Activated CD4-positive, alpha-beta T cell treated with anti-CD3 and anti-CD28 coated beads, Interleukin-2, amount 10 ng/mL, durations not matched to agents 24 days and 14 days (primary cell): ENCODE data around the gene USP35. TPM values are rescaled to one million over a fixed set of nuclear protein-coding genes. Genes with fewer than 3 reads are reported as not detected.

Source experiments
- DNase-seq: peaks from one replicate; pipeline ENCODE4 v3.0.0; 2022
- H3K27ac Mint-ChIP-seq: one replicate; pipeline ENCODE4 v1.8.0; 2022; ENCODE audit warnings: mild to moderate bottlenecking, mixed read lengths
- H3K27me3 Mint-ChIP-seq: one replicate; pipeline ENCODE4 v1.8.0; 2022; ENCODE audit warnings: mixed read lengths
- H3K36me3 Mint-ChIP-seq: one replicate; pipeline ENCODE4 v1.8.0; 2022; ENCODE audit warnings: low read depth, mild to moderate bottlenecking, mixed read lengths
- H3K4me1 Mint-ChIP-seq: one replicate; pipeline ENCODE4 v1.8.0; 2021; ENCODE audit warnings: mixed read lengths
- H3K4me3 Mint-ChIP-seq: one replicate; pipeline ENCODE4 v1.8.0; 2022; ENCODE audit warnings: mild to moderate bottlenecking, moderate library complexity, mixed read lengths
- H3K9me3 Mint-ChIP-seq: one replicate; pipeline ENCODE4 v1.8.0; 2021; ENCODE audit warnings: mixed read lengths
- intact Hi-C: fragments of 100-400 bp; cut with micrococcal nuclease; formaldehyde crosslinking; loops from one replicate; pipeline ENCODE4 v1.15.1; 2023
- total RNA-seq: library from RNA; stranded (reverse); gene quantifications from 2 replicates; pipeline ENCODE4 v1.2.3, GENCODE V29; 2022

The USP35 gene
- total RNA-seq, 1 donor from 2014 or later: 13.1 TPM

- intact Hi-C loops: no loop called here
- Mint-ChIP-seq H3K36me3 (peaks cover 57% of the 10 kb centered on the region), H3K27ac (no peak overlapping the region), H3K4me3 (no peak overlapping the region), H3K9me3 (no peaks in the 10 kb centered on the region), H3K4me1 (peaks cover 11% of the 10 kb centered on the region), H3K27me3 (no peaks in the 10 kb centered on the region)
- DNase-seq: no peak
Measured at GRCh38 chr11:78210000-78210608, 21.4 kb downstream of the USP35 start.

GRCh38 chr11:78211565-78211964, 22.8 kb downstream of the USP35 start:
- no peaks in the 10 kb centered on the region for H3K27me3 Mint-ChIP-seq
- no peak overlapping the region for H3K27ac Mint-ChIP-seq
- intact Hi-C loops: no loop called here
- no peak for DNase-seq
- peaks cover 5% of the 10 kb centered on the region for H3K4me1 Mint-ChIP-seq
- H3K36me3 Mint-ChIP-seq: peaks cover 60% of the 10 kb centered on the region
- no peak overlapping the region for H3K4me3 Mint-ChIP-seq
- no peaks in the 10 kb centered on the region for H3K9me3 Mint-ChIP-seq

DNA sequence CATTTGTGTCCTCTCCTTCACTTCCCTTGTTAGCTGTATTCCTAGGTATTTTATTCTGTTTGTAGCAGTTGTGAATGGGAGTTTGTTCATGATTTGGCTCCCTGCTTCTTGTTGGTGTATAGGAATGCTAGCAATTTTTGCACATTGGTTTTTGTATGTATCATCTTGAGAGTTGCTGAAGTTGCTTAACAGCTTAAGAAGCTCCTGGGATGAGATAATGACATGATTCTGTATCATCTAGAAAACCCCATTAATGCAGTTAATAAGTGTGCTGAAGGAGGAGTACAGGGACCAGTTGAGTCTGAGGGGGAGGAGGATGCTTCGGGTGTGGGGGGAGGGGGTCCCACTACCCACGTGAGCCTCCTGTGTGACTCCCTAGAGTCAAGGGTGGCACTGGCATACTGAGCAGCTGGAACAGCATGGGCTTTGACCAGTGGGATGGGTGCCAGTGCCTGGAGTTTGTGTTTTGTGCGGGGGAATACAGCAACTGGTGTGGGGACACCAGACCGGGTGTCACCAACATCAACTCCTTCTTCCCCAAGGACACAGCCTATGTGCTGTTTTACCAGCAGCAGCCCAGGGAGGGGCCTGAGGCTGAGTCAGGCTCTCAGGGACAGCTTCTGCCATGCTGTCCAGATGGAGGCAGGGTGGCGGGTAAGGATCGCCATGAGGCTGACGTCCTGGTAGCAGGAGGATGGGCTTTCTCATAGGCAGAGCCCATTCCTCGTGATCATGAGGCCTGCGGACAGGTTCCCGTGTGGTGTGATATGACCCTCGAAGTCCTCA, 24.1 kb downstream of the USP35 start:
- no peak overlapping the region for H3K4me3 Mint-ChIP-seq
- no peaks in the 10 kb centered on the region for H3K9me3 Mint-ChIP-seq
- DNase-seq: no peak
- H3K27me3 Mint-ChIP-seq: no peaks in the 10 kb centered on the region
- peaks cover 9% of the 10 kb centered on the region for H3K4me1 Mint-ChIP-seq
- intact Hi-C loops: no loop called here
- peaks cover 63% of the 10 kb centered on the region for H3K36me3 Mint-ChIP-seq
- no peak overlapping the region for H3K27ac Mint-ChIP-seq

DNA sequence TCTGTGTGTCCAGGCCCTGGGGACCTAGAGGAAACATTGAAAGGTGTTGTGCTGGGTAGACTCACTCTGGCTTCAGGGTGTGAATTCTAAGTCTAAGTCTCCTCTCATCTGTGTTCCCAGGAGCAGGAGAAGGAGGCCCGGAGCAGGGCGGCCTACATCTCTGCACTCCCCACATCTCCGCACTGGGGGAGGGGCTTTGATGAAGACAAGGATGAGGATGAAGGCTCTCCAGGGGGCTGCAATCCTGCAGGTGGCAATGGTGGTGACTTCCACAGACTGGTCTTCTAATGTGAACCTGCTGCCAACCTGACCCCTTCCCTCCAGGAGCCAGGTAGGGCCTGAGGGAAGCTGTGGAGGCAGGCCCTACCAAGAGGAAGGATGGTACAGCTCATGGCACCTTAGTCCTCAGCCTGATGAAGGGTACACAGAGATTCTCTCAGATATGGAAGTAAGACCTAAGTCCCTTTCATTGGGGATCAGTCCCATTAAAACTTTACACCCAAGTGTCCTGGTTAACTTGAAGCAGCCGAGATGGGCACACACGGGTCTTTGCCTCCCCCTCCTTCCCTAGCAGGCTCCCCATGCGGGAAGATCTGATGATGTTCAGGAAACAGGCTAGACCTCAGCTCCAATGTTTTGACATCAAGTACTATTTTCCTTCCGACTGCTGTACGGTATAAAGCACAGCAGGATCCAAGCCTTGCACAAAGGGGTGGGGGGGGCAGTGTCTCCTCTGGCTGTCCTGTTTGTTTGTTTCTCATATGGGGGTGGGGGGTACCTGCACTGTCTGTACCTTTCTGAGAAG, 25.0 kb downstream of the USP35 start:
- H3K36me3 Mint-ChIP-seq: peaks cover 66% of the 10 kb centered on the region
- H3K27ac Mint-ChIP-seq: no peak overlapping the region
- H3K4me1 Mint-ChIP-seq: peaks cover 15% of the 10 kb centered on the region
- H3K4me3 Mint-ChIP-seq: no peak overlapping the region
- intact Hi-C loops: no loop called here
- no peaks in the 10 kb centered on the region for H3K27me3 Mint-ChIP-seq
- no peaks in the 10 kb centered on the region for H3K9me3 Mint-ChIP-seq
- DNase-seq: no peak

GRCh38 chr11:78214331-78215194, 25.8 kb downstream of the USP35 start:
- Mint-ChIP-seq H3K4me3 (no peak overlapping the region), H3K27ac (no peak overlapping the region), H3K27me3 (no peaks in the 10 kb centered on the region), H3K4me1 (peaks cover 15% of the 10 kb centered on the region), H3K9me3 (no peaks in the 10 kb centered on the region), H3K36me3 (peaks cover 60% of the 10 kb centered on the region)
- DNase-seq: no peak
- intact Hi-C loops: no loop called here

DNA sequence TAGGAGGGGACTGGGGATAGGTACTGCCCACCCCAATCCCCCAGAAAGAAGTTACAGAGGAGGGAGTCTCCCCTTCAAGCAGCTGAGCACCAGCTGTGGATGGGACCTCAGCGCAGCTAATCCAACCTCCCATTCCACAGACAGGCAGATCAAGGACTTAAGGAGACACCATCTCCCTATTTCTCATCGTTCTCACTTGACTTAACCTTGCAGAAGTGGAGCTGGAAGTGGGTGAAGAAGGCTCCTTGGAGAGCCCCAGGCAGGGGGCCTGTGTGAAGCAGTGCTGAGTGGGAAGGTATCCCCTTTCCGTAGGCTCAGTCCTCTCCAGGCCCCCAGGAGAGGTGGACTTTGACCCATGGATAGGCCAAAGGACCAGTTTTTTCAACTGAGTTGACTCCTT, 27.3 kb downstream of the USP35 start:
- no peak overlapping the region for H3K27ac Mint-ChIP-seq
- no peaks in the 10 kb centered on the region for H3K27me3 Mint-ChIP-seq
- no peaks in the 10 kb centered on the region for H3K9me3 Mint-ChIP-seq
- DNase-seq: no peak
- no peak overlapping the region for H3K4me3 Mint-ChIP-seq
- H3K36me3 Mint-ChIP-seq: peaks cover 57% of the 10 kb centered on the region
- H3K4me1 Mint-ChIP-seq: peaks cover 24% of the 10 kb centered on the region
- intact Hi-C loops: no loop called here

GRCh38 chr11:78216571-78217287, 28.0 kb downstream of the USP35 start:
- H3K36me3 Mint-ChIP-seq: peaks cover 57% of the 10 kb centered on the region
- peaks cover 27% of the 10 kb centered on the region for H3K4me1 Mint-ChIP-seq
- no peaks in the 10 kb centered on the region for H3K27me3 Mint-ChIP-seq
- no peak for DNase-seq
- intact Hi-C loops: no loop called here
- H3K9me3 Mint-ChIP-seq: no peaks in the 10 kb centered on the region
- no peak overlapping the region for H3K4me3 Mint-ChIP-seq
- no peak overlapping the region for H3K27ac Mint-ChIP-seq

- no peaks in the 10 kb centered on the region for H3K27me3 Mint-ChIP-seq
- DNase-seq: no peak
- H3K4me1 Mint-ChIP-seq: peaks cover 22% of the 10 kb centered on the region
- H3K27ac Mint-ChIP-seq: no peak overlapping the region
- no peak overlapping the region for H3K4me3 Mint-ChIP-seq
- H3K9me3 Mint-ChIP-seq: no peaks in the 10 kb centered on the region
- peaks cover 53% of the 10 kb centered on the region for H3K36me3 Mint-ChIP-seq
- intact Hi-C loops: no loop called here
Measured at GRCh38 chr11:78217650-78218541, 29.2 kb downstream of the USP35 start.

GRCh38 chr11:78218707-78219492, 30.2 kb downstream of the USP35 start:
- Mint-ChIP-seq H3K27me3 (no peaks in the 10 kb centered on the region), H3K4me1 (peaks cover 25% of the 10 kb centered on the region), H3K27ac (peak overlapping the region; percentile 52), H3K4me3 (no peak overlapping the region), H3K36me3 (peaks cover 58% of the 10 kb centered on the region), H3K9me3 (no peaks in the 10 kb centered on the region)
- intact Hi-C loops: no loop called here
- no peak for DNase-seq

DNA sequence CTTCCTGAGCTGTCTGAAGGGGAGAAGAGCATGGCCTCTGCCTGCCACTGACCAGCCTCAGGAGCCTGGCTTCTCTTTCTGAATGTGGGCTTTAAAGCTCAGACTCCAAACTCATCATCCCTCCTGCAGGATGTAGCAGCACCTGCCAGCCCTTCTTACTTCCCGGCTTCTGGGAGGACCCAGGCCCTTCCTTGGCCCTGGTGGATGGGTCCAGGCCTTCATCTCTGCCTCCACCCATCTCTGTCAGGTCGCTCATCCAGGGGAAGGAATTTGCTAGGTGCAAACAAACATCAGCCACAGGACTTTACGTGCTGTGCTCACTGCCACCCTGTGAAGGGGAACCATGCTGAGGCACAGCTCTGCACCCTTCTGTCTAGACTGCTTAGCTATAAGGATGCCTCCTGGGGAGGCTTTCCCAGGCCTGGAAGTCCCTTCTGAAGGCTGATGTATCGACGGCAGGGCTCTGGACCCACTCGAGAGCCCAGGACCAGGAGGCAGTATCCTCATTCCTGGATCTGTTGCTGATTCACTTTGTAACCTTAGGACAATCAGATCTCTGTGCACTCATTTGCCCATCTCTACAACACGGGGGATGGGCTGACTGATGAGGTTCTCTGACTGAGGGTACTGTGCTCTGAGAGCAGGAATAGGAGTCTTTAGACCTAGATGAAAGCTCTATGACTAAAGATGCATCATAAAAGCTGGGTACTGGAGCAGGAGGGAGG, 30.9 kb downstream of the USP35 start:
- intact Hi-C loops: no loop called here
- Mint-ChIP-seq H3K36me3 (peaks cover 59% of the 10 kb centered on the region), H3K4me1 (peaks cover 28% of the 10 kb centered on the region), H3K4me3 (no peak overlapping the region), H3K9me3 (no peaks in the 10 kb centered on the region), H3K27me3 (no peaks in the 10 kb centered on the region), H3K27ac (no peak overlapping the region)
- no peak for DNase-seq
